ENCODE measurements around the gene MESD. TPM values are rescaled to one million over a fixed set of nuclear protein-coding genes. Genes with fewer than 3 reads are reported as not detected.

The MESD gene
- total RNA-seq, 2 donors from 2014 or later = 31.7 to 35.8 TPM

GRCh38 chr15:80991421-80991820 lies 1.8 kb upstream of the MESD start:
- Histone ChIP-seq H3K9me3 (ENCODE audit: control insufficient read depth, low read length) (no peaks in the 10 kb centered on the region), H3K27me3 (ENCODE audit: control insufficient read depth, insufficient read depth, low read length, poor library complexity, severe bottlenecking) (no peaks in the 10 kb centered on the region), H3K4me3 (ENCODE audit: low read length) (no peak overlapping the region), H3K4me1 (ENCODE audit: control insufficient read depth, insufficient read depth, low read length) (no peaks in the 10 kb centered on the region), H3K36me3 (ENCODE audit: control insufficient read depth, insufficient read depth, low read length) (no peaks in the 10 kb centered on the region), H3K27ac (ENCODE audit: low read depth, low read length) (no peak overlapping the region), H3K9ac (ENCODE audit: extremely low read depth, low read length, poor library complexity, severe bottlenecking) (no peak overlapping the region)
- Mint-ChIP-seq H3K9me3 (no peaks in the 10 kb centered on the region), H3K36me3 (ENCODE audit: low read depth) (no peaks in the 10 kb centered on the region), H3K4me3 (no peak overlapping the region), H3K4me1 (peaks cover 23% of the 10 kb centered on the region), H3K27ac (no peak overlapping the region), H3K27me3 (ENCODE audit: insufficient read depth) (no peaks in the 10 kb centered on the region)
- WGBS, 2 experiments (ENCODE audit: insufficient coverage in 1 of 2, insufficient read length in 1 of 2) = 88 to 100% methylated on average over 5 of the region's 5 CpGs
- no peak for DNase-seq
- TF ChIP-seq CTCF (conservative IDR thresholded peaks at IDR 0.05) = no peak

- Mint-ChIP-seq H3K4me1 (peaks cover 26% of the 10 kb centered on the region), H3K27me3 (ENCODE audit: insufficient read depth) (no peaks in the 10 kb centered on the region), H3K36me3 (ENCODE audit: low read depth) (no peaks in the 10 kb centered on the region), H3K27ac (no peak overlapping the region), H3K9me3 (no peaks in the 10 kb centered on the region), H3K4me3 (no peak overlapping the region)
- Histone ChIP-seq H3K36me3 (ENCODE audit: control insufficient read depth, insufficient read depth, low read length) (peaks cover 2% of the 10 kb centered on the region), H3K27ac (ENCODE audit: low read depth, low read length) (no peak overlapping the region), H3K9me3 (ENCODE audit: control insufficient read depth, low read length) (no peaks in the 10 kb centered on the region), H3K27me3 (ENCODE audit: control insufficient read depth, insufficient read depth, low read length, poor library complexity, severe bottlenecking) (no peaks in the 10 kb centered on the region), H3K9ac (ENCODE audit: extremely low read depth, low read length, poor library complexity, severe bottlenecking) (no peak overlapping the region), H3K4me3 (ENCODE audit: low read length) (no peak overlapping the region), H3K4me1 (ENCODE audit: control insufficient read depth, insufficient read depth, low read length) (no peaks in the 10 kb centered on the region)
- no peak for DNase-seq
- 80% methylated on average over 1 of the region's 1 CpG; no CpG with 5 or more reads in 1 of the 2 experiments for WGBS, 2 experiments (ENCODE audit: insufficient coverage in 1 of 2, insufficient read length in 1 of 2)
- no peak for TF ChIP-seq CTCF (conservative IDR thresholded peaks at IDR 0.05)
Measured at GRCh38 chr15:80990955-80991354, 1.3 kb upstream of the MESD start.

- no peak for DNase-seq
- Histone ChIP-seq H3K36me3 (ENCODE audit: control insufficient read depth, insufficient read depth, low read length) (peaks cover 5% of the 10 kb centered on the region), H3K4me3 (ENCODE audit: low read length) (peak overlapping the region; percentile 98), H3K4me1 (ENCODE audit: control insufficient read depth, insufficient read depth, low read length) (no peaks in the 10 kb centered on the region), H3K9me3 (ENCODE audit: control insufficient read depth, low read length) (no peaks in the 10 kb centered on the region), H3K9ac (ENCODE audit: extremely low read depth, low read length, poor library complexity, severe bottlenecking) (peak overlapping the region; percentile 68), H3K27me3 (ENCODE audit: control insufficient read depth, insufficient read depth, low read length, poor library complexity, severe bottlenecking) (no peaks in the 10 kb centered on the region), H3K27ac (ENCODE audit: low read depth, low read length) (peak overlapping the region; percentile 27)
- Mint-ChIP-seq H3K36me3 (ENCODE audit: low read depth) (no peaks in the 10 kb centered on the region), H3K4me1 (peaks cover 27% of the 10 kb centered on the region), H3K4me3 (peak overlapping the region; percentile 88), H3K27me3 (ENCODE audit: insufficient read depth) (no peaks in the 10 kb centered on the region), H3K27ac (peak overlapping the region; percentile 95), H3K9me3 (no peaks in the 10 kb centered on the region)
- 0% methylated on average over 2 to 7 of the region's 7 CpGs for WGBS, 2 experiments (ENCODE audit: insufficient coverage in 1 of 2, insufficient read length in 1 of 2)
- TF ChIP-seq CTCF (conservative IDR thresholded peaks at IDR 0.05) = no peak
Measured at GRCh38 chr15:80989081-80989517, 520 bp downstream of the MESD start.
